Dermis blood vessel endothelial cell (primary cell): Measurements from ENCODE around the gene MXD1. TPM values are rescaled to one million over a fixed set of nuclear protein-coding genes. Genes with fewer than 3 reads are reported as not detected.

ENCODE experiments used
- DNase-seq: peaks from one replicate; pipeline ENCODE4 v3.0.0; 2010
- total RNA-seq: library from RNA; depleted of rRNA; stranded (reverse); fragments of >200 nt; gene quantifications from 2 replicates; pipeline ENCODE4 v1.2.3, GENCODE V29; 2014

The MXD1 gene
- total RNA-seq, 1 donor from 2014 or later: 4.9 TPM

- DNase-seq: no peak
Measured at GRCh38 chr2:69979902-69980807, 65.2 kb downstream of the MXD1 start.

- DNase-seq: no peak
Measured at GRCh38 chr2:69983392-69983966, 68.6 kb downstream of the MXD1 start.

DNA sequence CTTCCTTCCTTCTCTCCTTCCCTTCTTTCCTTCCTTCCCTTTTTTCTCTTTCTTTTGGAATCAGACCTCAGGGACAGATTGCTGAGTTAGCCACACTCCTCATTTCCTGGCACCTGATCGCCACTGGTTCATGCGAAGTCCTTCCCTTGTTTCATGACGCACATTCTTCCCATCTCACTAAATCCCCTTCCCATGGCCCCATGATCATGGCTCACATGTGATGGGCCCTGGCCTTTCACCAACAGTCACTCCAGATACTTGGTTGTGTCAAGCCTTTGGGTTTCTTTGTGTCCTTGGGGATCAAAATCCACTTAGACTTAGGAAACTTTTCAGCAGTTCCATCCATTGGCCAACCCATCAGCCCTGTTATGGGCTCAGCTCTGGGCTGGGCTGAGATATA lies 70.3 kb downstream of the MXD1 start:
- no peak for DNase-seq

DNA sequence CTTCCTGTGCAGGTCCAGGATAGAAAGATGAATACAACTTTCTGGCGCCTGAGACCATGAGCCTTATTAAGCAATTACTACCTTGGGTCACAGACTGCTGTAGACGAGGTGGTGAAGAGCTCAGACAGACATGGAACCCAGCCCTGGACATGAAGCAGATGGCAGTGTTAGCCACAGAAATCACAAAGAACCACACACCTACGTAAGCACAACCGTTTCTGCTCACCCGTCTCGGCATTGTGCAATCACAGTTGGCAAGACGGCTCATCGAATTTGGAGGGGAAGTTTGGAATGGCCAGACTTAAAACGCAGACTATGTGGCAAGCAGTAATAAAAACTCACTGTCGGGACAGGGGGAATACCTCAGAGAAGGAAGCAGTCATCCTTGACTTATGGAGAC lies 70.8 kb downstream of the MXD1 start:
- DNase-seq: no peak

- no peak for DNase-seq
Measured at GRCh38 chr2:69986691-69987090, 71.8 kb downstream of the MXD1 start.

- DNase-seq: no peak
Measured at GRCh38 chr2:69988086-69988635, 73.3 kb downstream of the MXD1 start.

- no peak for DNase-seq
Measured at GRCh38 chr2:69989009-69989408, 74.1 kb downstream of the MXD1 start.

DNA sequence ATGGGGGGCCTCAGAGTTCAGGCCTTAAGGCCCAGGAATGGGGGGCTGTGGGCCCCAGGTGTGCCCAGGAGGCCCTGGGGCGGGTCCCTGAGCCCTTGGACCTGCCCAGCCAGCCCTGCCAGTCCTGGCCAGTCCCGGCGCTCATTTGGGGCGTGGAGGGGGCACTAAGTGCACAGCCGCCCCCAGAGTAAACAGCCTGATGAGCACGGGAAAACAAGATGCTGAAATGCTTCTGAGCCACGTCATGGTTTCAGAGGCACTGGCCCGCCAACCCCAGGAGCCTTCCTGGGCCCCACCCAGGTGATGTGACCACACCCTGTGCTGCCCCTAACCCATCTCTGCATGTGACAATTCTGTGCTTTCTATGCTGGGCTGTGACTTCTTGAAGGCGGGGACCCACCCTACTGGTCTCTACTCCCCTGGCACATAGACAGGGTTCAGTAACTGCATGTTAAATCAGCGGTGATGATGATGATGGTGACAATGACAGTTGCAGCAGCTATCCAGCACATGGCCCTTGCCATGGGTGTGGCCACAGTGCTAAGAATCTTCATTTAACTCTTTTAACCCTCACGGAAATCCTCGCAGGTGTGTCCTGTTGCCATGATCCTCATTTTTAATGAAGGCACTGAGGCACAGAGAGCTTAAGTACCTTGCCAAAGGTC lies 74.7 kb downstream of the MXD1 start:
- no peak for DNase-seq

Other genes starting within 250 kb of the MXD1 start
- gene ANXA4, start 173.0 kb upstream of the MXD1 start, total RNA-seq: 37.3 and 44.0 TPM in 2 replicates
- gene GMCL1, start 85.4 kb upstream of the MXD1 start, total RNA-seq: 12.1 and 13.6 TPM in 2 replicates
- gene SNRNP27, start 21.2 kb upstream of the MXD1 start, total RNA-seq: 40.0 and 47.7 TPM in 2 replicates
- gene ASPRV1, start 46.5 kb downstream of the MXD1 start, total RNA-seq: 0.14 and 0.34 TPM in 2 replicates
- gene PCBP1, start 172.4 kb downstream of the MXD1 start, total RNA-seq: 37.9 and 109 TPM in 2 replicates